ENCODE measurements around the gene RBM20. TPM values are rescaled to one million over a fixed set of nuclear protein-coding genes. Genes with fewer than 3 reads are reported as not detected.

RBM20 gene
- total and polyA plus RNA-seq, 2 of the 13 experiments (the other 11 are each of a cell fraction or from before 2014, with no cell fraction given): 0.02 to 0.22 TPM

GRCh38 chr10:110843796-110844616, 199.9 kb downstream of the RBM20 start (continued):
- TF ChIP-seq KIAA2018 (CRISPR knock-in tag; IDR thresholded peaks at IDR 0.05; ENCODE audit: borderline replicate concordance): no peak
- TF ChIP-seq FOXO1 (CRISPR knock-in tag; IDR thresholded peaks at IDR 0.05): peak; percentile 75; the same call in 1 of the 2 replicates
- TF ChIP-seq ZNF383 (CRISPR knock-in tag; IDR thresholded peaks at IDR 0.05; ENCODE audit: borderline replicate concordance): no peak
- peak; percentile 73; the same call in 1 of the 2 replicates for TF ChIP-seq ZNF609 (CRISPR knock-in tag; IDR thresholded peaks at IDR 0.05; ENCODE audit: borderline replicate concordance)
- no peak for TF ChIP-seq ARNT (IDR thresholded peaks at IDR 0.05)
- no peak for TF ChIP-seq MAFG (CRISPR knock-in tag; IDR thresholded peaks at IDR 0.05)
- TF ChIP-seq NCOA5 (CRISPR knock-in tag; IDR thresholded peaks at IDR 0.05): no peak
- no peak for TF ChIP-seq SP140L (CRISPR knock-in tag; IDR thresholded peaks at IDR 0.05; ENCODE audit: borderline replicate concordance)
- TF ChIP-seq ZNF619 (CRISPR knock-in tag; IDR thresholded peaks at IDR 0.05): no peak
- TF ChIP-seq NRL (CRISPR knock-in tag; IDR thresholded peaks at IDR 0.05; ENCODE audit: borderline replicate concordance): no peak
- no peak for TF ChIP-seq ZBTB38 (CRISPR knock-in tag; IDR thresholded peaks at IDR 0.05)
- no peak for TF ChIP-seq POLR2AphosphoS5 (IDR thresholded peaks at IDR 0.05; ENCODE audit: low read depth, low read length)
- 0 out of 2 replicates have a peak, but pooled peaks have one; percentile 40 for TF ChIP-seq HOMEZ (CRISPR knock-in tag; IDR thresholded peaks at IDR 0.05; ENCODE audit: low read depth)
- peak; percentile 47; the same call in 1 of the 2 replicates for TF ChIP-seq MED1 (CRISPR knock-in tag; IDR thresholded peaks at IDR 0.05)
- no peak for TF ChIP-seq TRIM24 (CRISPR knock-in tag; IDR thresholded peaks at IDR 0.05)
